Caco-2 (cell line): ENCODE data around the gene CD160. TPM values are rescaled to one million over a fixed set of nuclear protein-coding genes. Genes with fewer than 3 reads are reported as not detected.

Experiments used
- BruUV-seq: library from RNA; stranded (reverse); fragments of 400-500 nt; replicated peaks from 2 replicates; lab custom pipeline; 2021; lab: Mats Ljungman, UMichigan
- CTCF ChIA-PET: fragments of 300-600 bp; sonication (Branson Sonifier 250); formaldehyde crosslinking; loops from one replicate; lab custom pipeline; 2022; ENCODE audit warnings: antibody characterized with exemption; lab: Charles Lee
- POLR2A ChIA-PET: fragments of 300-600 bp; sonication (Branson Sonifier 250); formaldehyde crosslinking; loops from one replicate; lab custom pipeline; 2022; ENCODE audit warnings: antibody characterized with exemption; lab: Charles Lee
- DNase-seq, 2 experiments: peaks; one replicate each; pipeline versions ENCODE4 v3.0.0 to v3.0.0-alpha.2; 2020 to 2022
- H3K27me3 ChIP-seq: replicated peaks from 2 replicates; pipeline ENCODE4 v1.6.0; 2011; ENCODE audit warnings: low read length; ENCODE audit not compliant: control insufficient read depth, insufficient read depth
- H3K36me3 ChIP-seq: 2 replicates; pipeline ENCODE4 v1.5.1; 2011; ENCODE audit warnings: low read length; ENCODE audit not compliant: control insufficient read depth, insufficient read depth
- H3K4me1 ChIP-seq: fragments of 250-450 bp; sonication (Bioruptor Pico); 2 replicates; pipeline ENCODE4 v1.5.1; 2020; ENCODE audit warnings: mild to moderate bottlenecking
- H3K4me3 ChIP-seq: 2 replicates; pipeline ENCODE4 v1.5.1; 2011; ENCODE audit warnings: low read depth, mild to moderate bottlenecking, control low read depth, low read length
- H3K9me3 ChIP-seq: fragments of 250-450 bp; sonication (Bioruptor Pico); 2 replicates; pipeline ENCODE4 v1.5.1; 2020; ENCODE audit warnings: mild to moderate bottlenecking, moderate library complexity
- H3K27ac Mint-ChIP-seq: one replicate; pipeline ENCODE4 v1.8.0; 2022; ENCODE audit warnings: mixed read lengths; ENCODE audit not compliant: unreplicated experiment
- H3K27me3 Mint-ChIP-seq: one replicate; pipeline ENCODE4 v1.8.0; 2022; ENCODE audit warnings: mixed read lengths; ENCODE audit not compliant: insufficient read depth, unreplicated experiment
- H3K36me3 Mint-ChIP-seq: one replicate; pipeline ENCODE4 v1.8.0; 2022; ENCODE audit warnings: mild to moderate bottlenecking, mixed read lengths; ENCODE audit not compliant: insufficient read depth, unreplicated experiment
- H3K4me1 Mint-ChIP-seq: one replicate; pipeline ENCODE4 v1.8.0; 2022; ENCODE audit warnings: low read depth, mixed read lengths; ENCODE audit not compliant: unreplicated experiment
- H3K4me3 Mint-ChIP-seq: one replicate; pipeline ENCODE4 v1.8.0; 2022; ENCODE audit warnings: mild to moderate bottlenecking, moderate library complexity, mixed read lengths; ENCODE audit not compliant: unreplicated experiment
- H3K9me3 Mint-ChIP-seq: one replicate; pipeline ENCODE4 v1.8.0; 2022; ENCODE audit warnings: mixed read lengths; ENCODE audit not compliant: unreplicated experiment
- intact Hi-C: fragments of 100-400 bp; cut with micrococcal nuclease; formaldehyde crosslinking; loops from one replicate; pipeline ENCODE4 v1.10.0; 2022; ENCODE audit not compliant: unreplicated experiment
- total RNA-seq: library from RNA; stranded (reverse); gene quantifications from 2 replicates; pipeline ENCODE4 v1.2.3, GENCODE V29; 2022
- TF ChIP-seq, protein P1 (sequence below), 2 experiments: fragments of 200-600 bp in 1 of 2; IDR thresholded peaks; 1 replicate in 1 of 2; 2 replicates in 1 of 2; pipeline versions ENCODE4 v1.5.1 to v1.8.0; 2011 to 2022; ENCODE audit warnings: antibody characterized with exemption in 1 of 2, control low read depth in 1 of 2, inconsistent platforms in 1 of 2, low read depth in 1 of 2, low read length in 1 of 2, mild to moderate bottlenecking in 1 of 2, moderate library complexity in 1 of 2; ENCODE audit not compliant: insufficient read depth in 1 of 2, severe bottlenecking in 1 of 2, unreplicated experiment in 1 of 2

CD160 gene
- total RNA-seq, 1 experiment from 2014 or later, result 0.20 TPM

DNA sequence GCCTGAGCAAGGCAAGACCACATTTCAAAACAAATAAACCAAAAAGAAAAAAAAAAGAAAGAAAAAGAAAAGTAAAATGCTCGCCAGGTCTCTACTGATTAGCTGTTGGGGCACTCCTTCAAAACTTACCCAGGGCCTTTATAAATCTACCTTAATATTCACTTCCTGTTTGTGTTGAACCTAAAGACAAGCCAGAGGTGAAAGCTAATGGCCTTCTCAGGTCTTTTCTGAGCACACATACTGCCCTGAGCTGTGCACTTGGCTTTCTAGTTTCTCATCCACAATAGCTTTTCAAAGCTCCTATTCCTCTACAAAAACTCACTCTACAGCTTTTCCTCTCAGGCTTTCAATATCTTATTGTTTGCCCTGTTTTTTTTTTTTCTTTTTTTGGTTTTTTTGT lies 54.1 kb downstream of the CD160 start:
- BruUV-seq, result no TSS peak
- TF ChIP-seq, protein P1, sequence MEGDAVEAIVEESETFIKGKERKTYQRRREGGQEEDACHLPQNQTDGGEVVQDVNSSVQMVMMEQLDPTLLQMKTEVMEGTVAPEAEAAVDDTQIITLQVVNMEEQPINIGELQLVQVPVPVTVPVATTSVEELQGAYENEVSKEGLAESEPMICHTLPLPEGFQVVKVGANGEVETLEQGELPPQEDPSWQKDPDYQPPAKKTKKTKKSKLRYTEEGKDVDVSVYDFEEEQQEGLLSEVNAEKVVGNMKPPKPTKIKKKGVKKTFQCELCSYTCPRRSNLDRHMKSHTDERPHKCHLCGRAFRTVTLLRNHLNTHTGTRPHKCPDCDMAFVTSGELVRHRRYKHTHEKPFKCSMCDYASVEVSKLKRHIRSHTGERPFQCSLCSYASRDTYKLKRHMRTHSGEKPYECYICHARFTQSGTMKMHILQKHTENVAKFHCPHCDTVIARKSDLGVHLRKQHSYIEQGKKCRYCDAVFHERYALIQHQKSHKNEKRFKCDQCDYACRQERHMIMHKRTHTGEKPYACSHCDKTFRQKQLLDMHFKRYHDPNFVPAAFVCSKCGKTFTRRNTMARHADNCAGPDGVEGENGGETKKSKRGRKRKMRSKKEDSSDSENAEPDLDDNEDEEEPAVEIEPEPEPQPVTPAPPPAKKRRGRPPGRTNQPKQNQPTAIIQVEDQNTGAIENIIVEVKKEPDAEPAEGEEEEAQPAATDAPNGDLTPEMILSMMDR (IDR thresholded peaks at IDR 0.05; ENCODE audit: insufficient read depth in 1 of 2, low read depth in 1 of 2, low read length in 1 of 2, severe bottlenecking in 1 of 2, unreplicated experiment in 1 of 2), result no peak
- Histone ChIP-seq H3K27me3 (no peaks in the 10 kb centered on the region), H3K4me3 (no peak overlapping the region), H3K9me3 (no peaks in the 10 kb centered on the region), H3K36me3 (no peaks in the 10 kb centered on the region; the same call in 1 of the 2 replicates), H3K4me1 (no peaks in the 10 kb centered on the region)
- POLR2A ChIA-PET, result no interaction called here
- peaks cover 18% of the 10 kb centered on the region for H3K36me3 Mint-ChIP-seq
- no peak overlapping the region for H3K4me3 Mint-ChIP-seq
- peaks cover 11% of the 10 kb centered on the region for H3K4me1 Mint-ChIP-seq
- intact Hi-C loops, result no loop called here
- H3K27ac Mint-ChIP-seq, result peak overlapping the region; percentile 83
- H3K9me3 Mint-ChIP-seq, result no peaks in the 10 kb centered on the region
- no peaks in the 10 kb centered on the region for H3K27me3 Mint-ChIP-seq
- CTCF ChIA-PET, result no interaction called here
- no peak for DNase-seq

DNA sequence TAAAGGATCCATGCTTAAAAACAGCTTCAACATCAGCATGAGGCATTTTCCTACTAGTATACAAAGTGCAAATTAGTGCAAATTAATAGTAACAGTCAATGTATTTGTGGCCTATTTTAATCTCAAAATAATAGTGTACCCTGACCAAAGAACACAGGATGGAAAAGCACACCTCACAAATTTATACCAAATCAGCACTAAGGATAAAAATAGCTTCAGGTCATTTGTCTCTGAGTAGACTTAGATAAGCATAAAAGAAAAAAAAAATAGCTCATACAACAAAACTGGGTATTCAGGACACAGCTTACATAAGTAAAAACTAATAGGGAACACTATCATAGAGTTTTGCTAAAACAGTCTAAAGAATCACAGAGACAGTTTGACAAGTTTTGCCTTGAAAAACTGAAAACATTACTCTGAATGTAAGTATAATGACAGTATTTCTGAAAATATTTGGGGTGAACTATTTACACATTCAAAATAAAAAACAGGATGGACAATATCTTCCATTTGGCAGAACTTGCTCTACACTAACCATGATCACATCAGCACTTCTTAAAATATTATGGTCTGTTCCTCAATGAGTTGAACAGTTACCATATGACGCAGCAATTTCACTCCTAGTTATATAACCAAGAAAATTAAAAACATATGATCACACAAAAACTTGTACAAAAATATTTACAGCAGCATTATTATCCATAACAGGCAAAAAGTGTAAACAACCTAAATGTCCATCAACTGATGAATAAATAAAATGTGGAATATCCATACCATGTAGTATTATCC lies 58.3 kb downstream of the CD160 start:
- Histone ChIP-seq H3K4me3 (no peak overlapping the region), H3K9me3 (no peaks in the 10 kb centered on the region), H3K4me1 (peaks cover 7% of the 10 kb centered on the region), H3K27me3 (no peaks in the 10 kb centered on the region), H3K36me3 (no peaks in the 10 kb centered on the region; the same call in 1 of the 2 replicates)
- DNase-seq, result no peak
- intact Hi-C loops, result no loop called here
- TF ChIP-seq, protein P1 (IDR thresholded peaks at IDR 0.05; ENCODE audit: insufficient read depth in 1 of 2, low read depth in 1 of 2, low read length in 1 of 2, severe bottlenecking in 1 of 2, unreplicated experiment in 1 of 2), result no peak
- ChIA-PET POLR2A (no interaction called here), CTCF (no interaction called here)
- no peaks in the 10 kb centered on the region for H3K27me3 Mint-ChIP-seq
- BruUV-seq, result no TSS peak
- H3K4me1 Mint-ChIP-seq, result peaks cover 23% of the 10 kb centered on the region
- no peaks in the 10 kb centered on the region for H3K9me3 Mint-ChIP-seq
- peaks cover 24% of the 10 kb centered on the region for H3K36me3 Mint-ChIP-seq
- no peak overlapping the region for H3K27ac Mint-ChIP-seq
- H3K4me3 Mint-ChIP-seq, result no peak overlapping the region

DNA sequence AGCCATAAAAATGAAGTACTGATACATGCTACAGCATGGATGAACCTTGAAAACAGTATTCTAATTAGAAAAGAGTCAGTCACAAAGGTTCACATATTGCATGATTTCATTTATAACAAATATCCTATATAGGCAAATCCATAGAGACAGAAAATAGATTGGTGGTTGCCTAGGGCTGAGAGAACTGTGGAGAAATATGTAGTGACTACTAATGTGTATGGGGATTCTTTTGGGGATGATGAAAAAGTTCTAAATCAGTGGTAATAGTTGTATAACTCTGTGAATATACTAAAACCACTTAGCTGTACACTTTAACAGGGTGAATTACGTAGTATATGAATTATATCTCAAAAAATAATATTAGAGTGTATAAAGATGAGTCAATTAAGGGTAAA lies 58.8 kb downstream of the CD160 start:
- Mint-ChIP-seq H3K9me3 (no peaks in the 10 kb centered on the region), H3K36me3 (peaks cover 27% of the 10 kb centered on the region), H3K4me3 (no peak overlapping the region), H3K27me3 (no peaks in the 10 kb centered on the region), H3K27ac (no peak overlapping the region), H3K4me1 (peaks cover 26% of the 10 kb centered on the region)
- no peaks in the 10 kb centered on the region; the same call in 1 of the 2 replicates for H3K36me3 ChIP-seq
- no peak overlapping the region for H3K4me3 ChIP-seq
- intact Hi-C loops, result no loop called here
- POLR2A ChIA-PET, result no interaction called here
- no TSS peak for BruUV-seq
- peaks cover 13% of the 10 kb centered on the region for H3K4me1 ChIP-seq
- no peaks in the 10 kb centered on the region for H3K27me3 ChIP-seq
- H3K9me3 ChIP-seq, result no peaks in the 10 kb centered on the region
- no peak for DNase-seq
- CTCF ChIA-PET, result no interaction called here
- TF ChIP-seq, protein P1 (IDR thresholded peaks at IDR 0.05; ENCODE audit: insufficient read depth in 1 of 2, low read depth in 1 of 2, low read length in 1 of 2, severe bottlenecking in 1 of 2, unreplicated experiment in 1 of 2), result no peak
